SK-N-MC (cell line): Measurements from ENCODE around the gene SUGP1.

Experiments used
- DNase-seq: peaks from one replicate; pipeline ENCODE4 v3.0.0-alpha.2; 2011; ENCODE audit warnings: low read depth, low spot score
- H3K27ac ChIP-seq: fragments of 200-600 bp; sonication (generic); 2 replicates; pipeline ENCODE4 v1.5.1; 2016; ENCODE audit warnings: mixed run types
- H3K36me3 ChIP-seq: fragments of 200-600 bp; sonication (generic); 2 replicates; pipeline ENCODE4 v1.6.1; 2017; ENCODE audit warnings: antibody characterized with exemption, low read length, mixed read lengths; ENCODE audit not compliant: insufficient read depth
- H3K4me3 ChIP-seq: fragments of 200-600 bp; sonication (generic); 2 replicates; pipeline ENCODE4 v1.5.1; 2016
- H3K9ac ChIP-seq: fragments of 200-600 bp; sonication (generic); 2 replicates; pipeline ENCODE4 v1.8.0; 2017; ENCODE audit warnings: mixed run types, mixed read lengths; ENCODE audit not compliant: insufficient read length
- H3K9me3 ChIP-seq: fragments of 200-600 bp; sonication (generic); 2 replicates; pipeline ENCODE4 v1.6.1; 2017; ENCODE audit warnings: low read depth, mild to moderate bottlenecking, antibody characterized with exemption, low read length, moderate library complexity, mixed read lengths
- EZH2 ChIP-seq: fragments of 200-600 bp; sonication (generic); IDR thresholded peaks from one replicate; pipeline ENCODE4 v1.6.1; 2017; ENCODE audit warnings: antibody characterized with exemption
- FOXP2 ChIP-seq: optimal IDR thresholded peaks from 2 replicates; pipeline ENCODE3; 2011; ENCODE audit warnings: mild to moderate bottlenecking, moderate library complexity; ENCODE audit not compliant: insufficient read depth; ENCODE audit errors: extremely low read length, control extremely low read depth
- POLR2AphosphoS5 ChIP-seq: IDR thresholded peaks from 2 replicates; pipeline ENCODE4 v1.6.1; 2012; ENCODE audit warnings: mild to moderate bottlenecking, low read depth, low read length, borderline replicate concordance

SUGP1 gene

GRCh38 chr19:19334989-19335344 lies 14.7 kb upstream of the SUGP1 start:
- Histone ChIP-seq H3K36me3 (peaks cover 37% of the 10 kb centered on the region; the same call in 1 of the 2 replicates), H3K4me3 (no peak overlapping the region), H3K27ac (no peak overlapping the region), H3K9ac (no peak overlapping the region), H3K9me3 (no peaks in the 10 kb centered on the region)
- DNase-seq: no peak
- no peak for TF ChIP-seq POLR2AphosphoS5
- TF ChIP-seq FOXP2: no peak

GRCh38 chr19:19334063-19334988 lies 14.0 kb upstream of the SUGP1 start:
- H3K36me3 ChIP-seq: peaks cover 40% of the 10 kb centered on the region; the same call in 1 of the 2 replicates
- TF ChIP-seq FOXP2: no peak
- TF ChIP-seq EZH2: no peak
- no peak for TF ChIP-seq POLR2AphosphoS5
- no peak overlapping the region for H3K4me3 ChIP-seq
- H3K9me3 ChIP-seq: no peaks in the 10 kb centered on the region
- no peak overlapping the region for H3K27ac ChIP-seq
- H3K9ac ChIP-seq: no peak overlapping the region
- DNase-seq: no peak

GRCh38 chr19:19329126-19329525 lies 8.8 kb upstream of the SUGP1 start:
- no peak overlapping the region for H3K4me3 ChIP-seq
- H3K9ac ChIP-seq: no peak overlapping the region
- TF ChIP-seq POLR2AphosphoS5 (no peak), FOXP2 (no peak), EZH2 (no peak)
- H3K36me3 ChIP-seq: peaks cover 37% of the 10 kb centered on the region
- no peak overlapping the region for H3K27ac ChIP-seq
- no peak for DNase-seq
- H3K9me3 ChIP-seq: no peaks in the 10 kb centered on the region

GRCh38 chr19:19327672-19328071 lies 7.4 kb upstream of the SUGP1 start:
- Histone ChIP-seq H3K9me3 (no peaks in the 10 kb centered on the region), H3K36me3 (peaks cover 43% of the 10 kb centered on the region), H3K9ac (no peak overlapping the region), H3K4me3 (no peak overlapping the region), H3K27ac (no peak overlapping the region)
- TF ChIP-seq POLR2AphosphoS5: no peak
- TF ChIP-seq EZH2: no peak
- no peak for TF ChIP-seq FOXP2
- no peak for DNase-seq

- TF ChIP-seq FOXP2 (no peak), POLR2AphosphoS5 (no peak), EZH2 (no peak)
- Histone ChIP-seq H3K9ac (no peak overlapping the region), H3K27ac (no peak overlapping the region), H3K36me3 (peaks cover 29% of the 10 kb centered on the region), H3K9me3 (no peaks in the 10 kb centered on the region), H3K4me3 (no peak overlapping the region)
- DNase-seq: no peak
Observed at GRCh38 chr19:19324059-19324770, 3.9 kb upstream of the SUGP1 start.

- H3K27ac ChIP-seq: peak overlapping the region; percentile 96
- TF ChIP-seq FOXP2: no peak
- TF ChIP-seq POLR2AphosphoS5: no peak
- no peak for TF ChIP-seq EZH2
- DNase-seq: no peak
- peak overlapping the region; percentile 98 for H3K9ac ChIP-seq
- H3K9me3 ChIP-seq: no peaks in the 10 kb centered on the region
- H3K4me3 ChIP-seq: peak overlapping the region; percentile 93
- H3K36me3 ChIP-seq: peaks cover 28% of the 10 kb centered on the region
Observed at GRCh38 chr19:19321141-19321577, 850 bp upstream of the SUGP1 start.

GRCh38 chr19:19319732-19320360 lies 463 bp downstream of the SUGP1 start:
- no peaks in the 10 kb centered on the region for H3K9me3 ChIP-seq
- H3K9ac ChIP-seq: peak overlapping the region; percentile 98
- H3K4me3 ChIP-seq: peak overlapping the region; percentile 93
- no peak for DNase-seq
- 0 out of 2 replicates have a peak overlapping the region, but pooled peaks have one; percentile 96 for H3K27ac ChIP-seq
- peaks cover 31% of the 10 kb centered on the region for H3K36me3 ChIP-seq
- TF ChIP-seq EZH2: no peak
- no peak for TF ChIP-seq FOXP2
- no peak for TF ChIP-seq POLR2AphosphoS5

GRCh38 chr19:19316082-19316481 lies 4.2 kb downstream of the SUGP1 start:
- Histone ChIP-seq H3K9ac (no peak overlapping the region), H3K4me3 (no peak overlapping the region), H3K9me3 (no peaks in the 10 kb centered on the region), H3K27ac (no peak overlapping the region), H3K36me3 (peaks cover 31% of the 10 kb centered on the region)
- no peak for DNase-seq
- TF ChIP-seq EZH2 (no peak), FOXP2 (no peak), POLR2AphosphoS5 (no peak)

GRCh38 chr19:19315444-19315843 lies 4.9 kb downstream of the SUGP1 start:
- peaks cover 35% of the 10 kb centered on the region for H3K36me3 ChIP-seq
- H3K27ac ChIP-seq: no peak overlapping the region
- H3K9me3 ChIP-seq: no peaks in the 10 kb centered on the region
- TF ChIP-seq FOXP2: no peak
- no peak for TF ChIP-seq EZH2
- TF ChIP-seq POLR2AphosphoS5: no peak
- H3K4me3 ChIP-seq: no peak overlapping the region
- DNase-seq: no peak
- no peak overlapping the region for H3K9ac ChIP-seq
